Measurements from ENCODE around the gene ABHD10.
"Not testable (repeated sequence)": the region's sequence is repeated elsewhere in the genome, so short reads cannot be mapped to it uniquely, and the experiment has no call there.

Gene ABHD10

GRCh38 chr3:112032098-112032731, 53.4 kb downstream of the ABHD10 start:
- DNase-seq (ENCODE audit: low spot score): no peak

- no peak for DNase-seq (ENCODE audit: low spot score)
Measured at GRCh38 chr3:112034436-112034835, 55.6 kb downstream of the ABHD10 start, which contains the start of gene TMPRSS7. Gene TMPRSS7 (plus strand): TSS chr3:112034736. CDS start chr3:112034846, 110 bp downstream.

- DNase-seq (ENCODE audit: low spot score): no peak
Measured at GRCh38 chr3:112035241-112035640, 56.4 kb downstream of the ABHD10 start.

DNA sequence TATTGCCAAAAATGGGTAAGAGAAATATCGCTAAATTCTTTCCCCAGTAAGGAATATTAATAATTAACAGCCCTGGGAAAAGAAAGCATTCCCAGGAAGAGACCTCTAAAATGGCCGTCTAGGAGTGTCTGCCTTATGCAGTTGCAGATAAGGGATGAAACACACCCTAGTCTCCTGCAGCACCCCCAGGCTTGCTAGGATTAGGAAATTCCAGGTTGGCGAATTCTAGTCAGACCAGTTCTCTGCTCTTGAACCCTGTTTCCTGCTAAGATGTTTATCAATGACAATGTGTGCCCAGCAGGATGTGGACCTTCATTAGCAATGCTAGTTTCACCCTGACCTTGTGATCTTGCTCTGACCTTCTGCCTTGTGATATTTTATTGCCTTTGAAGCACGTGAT, 58.4 kb downstream of the ABHD10 start:
- not testable (repeated sequence) for DNase-seq (ENCODE audit: low spot score)

DNA sequence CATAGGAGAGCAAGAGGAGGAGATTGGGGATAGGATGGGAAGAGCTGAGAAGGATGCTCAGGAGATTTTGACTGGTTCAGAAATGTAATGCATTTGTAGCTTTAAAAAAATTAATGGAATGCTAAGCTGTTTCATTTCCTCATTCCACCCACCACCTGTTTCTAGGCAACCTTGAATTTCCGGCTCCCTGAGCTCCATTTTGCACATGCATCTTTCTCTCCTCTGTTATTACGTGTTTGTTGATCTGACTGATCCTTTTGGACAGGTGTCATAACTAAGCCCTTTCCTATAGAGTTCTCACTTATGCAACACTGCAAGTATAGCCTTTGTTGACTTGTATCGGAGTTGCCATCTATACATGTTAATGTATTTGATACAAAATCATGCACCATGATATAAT, 60.0 kb downstream of the ABHD10 start:
- no peak for DNase-seq (ENCODE audit: low spot score)

GRCh38 chr3:112041321-112041720, 62.5 kb downstream of the ABHD10 start:
- no peak for DNase-seq (ENCODE audit: low spot score)

DNA sequence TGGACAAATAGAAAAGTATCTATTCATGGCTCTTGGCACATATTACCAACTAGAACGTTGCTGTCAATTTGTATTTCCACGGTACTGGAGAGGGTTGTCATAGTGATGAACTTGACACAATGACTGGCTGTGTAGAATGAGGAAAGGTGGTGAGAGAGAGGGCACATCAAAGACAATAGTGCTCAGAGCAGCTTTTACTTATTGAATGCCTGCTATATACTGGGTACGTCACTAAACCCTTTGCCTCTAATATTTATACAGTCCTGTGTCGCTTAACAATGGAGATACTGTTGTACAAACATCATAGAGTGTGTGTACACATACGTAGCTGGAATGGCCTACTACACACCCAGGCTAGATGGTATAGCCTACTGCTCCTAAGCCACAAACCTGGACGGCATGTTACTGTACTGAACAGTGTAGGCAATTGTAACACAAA, 64.0 kb downstream of the ABHD10 start:
- DNase-seq (ENCODE audit: low spot score): no peak

Data from AG08395 (cell line).